ENCODE measurements around the gene IRF4. TPM values are rescaled to one million over a fixed set of nuclear protein-coding genes. Genes with fewer than 3 reads are reported as not detected.

Gene IRF4
- total RNA-seq, 2 experiments from 2014 or later: 16.9 to 20.8 TPM

DNA sequence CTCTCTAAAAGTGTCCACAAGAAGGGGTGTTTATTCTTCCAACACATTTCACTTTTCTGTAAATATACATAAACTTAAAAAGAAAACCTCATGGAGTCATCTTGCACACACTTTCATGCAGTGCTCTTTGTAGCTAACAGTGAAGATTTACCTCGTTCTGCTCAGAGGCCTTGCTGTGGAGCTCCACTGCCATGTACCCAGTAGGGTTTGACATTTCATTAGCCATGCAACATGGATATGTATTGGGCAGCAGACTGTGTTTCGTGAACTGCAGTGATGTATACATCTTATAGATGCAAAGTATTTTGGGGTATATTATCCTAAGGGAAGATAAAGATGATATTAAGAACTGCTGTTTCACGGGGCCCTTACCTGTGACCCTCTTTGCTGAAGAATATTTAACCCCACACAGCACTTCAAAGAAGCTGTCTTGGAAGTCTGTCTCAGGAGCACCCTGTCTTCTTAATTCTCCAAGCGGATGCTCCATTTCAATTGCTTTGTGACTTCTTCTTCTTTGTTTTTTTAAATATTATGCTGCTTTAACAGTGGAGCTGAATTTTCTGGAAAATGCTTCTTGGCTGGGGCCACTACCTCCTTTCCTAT, 17.9 kb downstream of the IRF4 start:
- ATAC-seq (ENCODE audit: poor library complexity): no peak
- ChIA-PET CTCF (interaction anchor here (1.2 kb wide), 1 partner anchor 11 kb away, joined by 3 read pairs; no protein-coding TSS in a partner anchor), POLR2A (interaction anchor here (0.8 kb wide), 1 partner anchor 12 kb away, joined by 3 read pairs; no protein-coding TSS in a partner anchor)
- no peak overlapping the region for H3K27ac ChIP-seq (ENCODE audit: low read depth in 1 of 2, low read length in 2 of 2)
- no peaks in the 10 kb centered on the region for H3K27me3 ChIP-seq (ENCODE audit: control insufficient read depth in 1 of 2, insufficient read depth in 2 of 2, low read length in 2 of 2)
- TF ChIP-seq, protein P1, sequence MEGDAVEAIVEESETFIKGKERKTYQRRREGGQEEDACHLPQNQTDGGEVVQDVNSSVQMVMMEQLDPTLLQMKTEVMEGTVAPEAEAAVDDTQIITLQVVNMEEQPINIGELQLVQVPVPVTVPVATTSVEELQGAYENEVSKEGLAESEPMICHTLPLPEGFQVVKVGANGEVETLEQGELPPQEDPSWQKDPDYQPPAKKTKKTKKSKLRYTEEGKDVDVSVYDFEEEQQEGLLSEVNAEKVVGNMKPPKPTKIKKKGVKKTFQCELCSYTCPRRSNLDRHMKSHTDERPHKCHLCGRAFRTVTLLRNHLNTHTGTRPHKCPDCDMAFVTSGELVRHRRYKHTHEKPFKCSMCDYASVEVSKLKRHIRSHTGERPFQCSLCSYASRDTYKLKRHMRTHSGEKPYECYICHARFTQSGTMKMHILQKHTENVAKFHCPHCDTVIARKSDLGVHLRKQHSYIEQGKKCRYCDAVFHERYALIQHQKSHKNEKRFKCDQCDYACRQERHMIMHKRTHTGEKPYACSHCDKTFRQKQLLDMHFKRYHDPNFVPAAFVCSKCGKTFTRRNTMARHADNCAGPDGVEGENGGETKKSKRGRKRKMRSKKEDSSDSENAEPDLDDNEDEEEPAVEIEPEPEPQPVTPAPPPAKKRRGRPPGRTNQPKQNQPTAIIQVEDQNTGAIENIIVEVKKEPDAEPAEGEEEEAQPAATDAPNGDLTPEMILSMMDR (IDR thresholded peaks at IDR 0.05): no peak
- H3K4me1 ChIP-seq (ENCODE audit: insufficient read depth, low read length): peaks cover 7% of the 10 kb centered on the region
- H3K36me3 ChIP-seq (ENCODE audit: insufficient read depth, low read length): peaks cover 21% of the 10 kb centered on the region
- peaks cover 0 to 2% of the 10 kb centered on the region in 2 experiments for H3K9me3 ChIP-seq (ENCODE audit: control insufficient read depth in 1 of 2, insufficient read depth in 1 of 2, low read length in 2 of 2)
- H3K4me3 ChIP-seq (ENCODE audit: low read length): no peak overlapping the region
- Mint-ChIP-seq H3K27ac (no peak overlapping the region), H3K4me3 (no peak overlapping the region), H3K36me3 (ENCODE audit: low read depth) (peaks cover 46% of the 10 kb centered on the region), H3K27me3 (no peaks in the 10 kb centered on the region), H3K4me1 (ENCODE audit: low read depth) (peaks cover 12% of the 10 kb centered on the region), H3K9me3 (no peaks in the 10 kb centered on the region)
- intact Hi-C loops (cut with DNase I, micrococcal nuclease): loop anchor here (5.0 to 10.0 kb wide), 2 partner anchors 222 to 295 kb away; no protein-coding TSS in a partner anchor
- no peak for DNase-seq

GRCh38 chr6:410555-411395, 19.2 kb downstream of the IRF4 start:
- Histone ChIP-seq H3K4me1 (ENCODE audit: insufficient read depth, low read length) (no peaks in the 10 kb centered on the region), H3K27ac (ENCODE audit: low read depth in 1 of 2, low read length in 2 of 2) (no peak overlapping the region), H3K27me3 (ENCODE audit: control insufficient read depth in 1 of 2, insufficient read depth in 2 of 2, low read length in 2 of 2) (no peaks in the 10 kb centered on the region), H3K36me3 (ENCODE audit: insufficient read depth, low read length) (peaks cover 21% of the 10 kb centered on the region), H3K9me3 (ENCODE audit: control insufficient read depth in 1 of 2, insufficient read depth in 1 of 2, low read length in 2 of 2) (peaks cover 0 to 15% of the 10 kb centered on the region in 2 experiments), H3K4me3 (ENCODE audit: low read length) (no peak overlapping the region)
- Mint-ChIP-seq H3K4me3 (no peak overlapping the region), H3K4me1 (ENCODE audit: low read depth) (peaks cover 2% of the 10 kb centered on the region), H3K27ac (no peak overlapping the region), H3K36me3 (ENCODE audit: low read depth) (peaks cover 50% of the 10 kb centered on the region), H3K9me3 (no peaks in the 10 kb centered on the region), H3K27me3 (no peaks in the 10 kb centered on the region)
- intact Hi-C loops (cut with DNase I, micrococcal nuclease): no loop called here
- POLR2A ChIA-PET: no interaction called here
- TF ChIP-seq, protein P1 (IDR thresholded peaks at IDR 0.05): no peak
- ATAC-seq (ENCODE audit: poor library complexity) (no peak), DNase-seq (no peak)
- CTCF ChIA-PET: interaction anchor here (1.1 kb wide), 1 partner anchor 34 kb away, joined by 4 read pairs; no protein-coding TSS in a partner anchor

DNA sequence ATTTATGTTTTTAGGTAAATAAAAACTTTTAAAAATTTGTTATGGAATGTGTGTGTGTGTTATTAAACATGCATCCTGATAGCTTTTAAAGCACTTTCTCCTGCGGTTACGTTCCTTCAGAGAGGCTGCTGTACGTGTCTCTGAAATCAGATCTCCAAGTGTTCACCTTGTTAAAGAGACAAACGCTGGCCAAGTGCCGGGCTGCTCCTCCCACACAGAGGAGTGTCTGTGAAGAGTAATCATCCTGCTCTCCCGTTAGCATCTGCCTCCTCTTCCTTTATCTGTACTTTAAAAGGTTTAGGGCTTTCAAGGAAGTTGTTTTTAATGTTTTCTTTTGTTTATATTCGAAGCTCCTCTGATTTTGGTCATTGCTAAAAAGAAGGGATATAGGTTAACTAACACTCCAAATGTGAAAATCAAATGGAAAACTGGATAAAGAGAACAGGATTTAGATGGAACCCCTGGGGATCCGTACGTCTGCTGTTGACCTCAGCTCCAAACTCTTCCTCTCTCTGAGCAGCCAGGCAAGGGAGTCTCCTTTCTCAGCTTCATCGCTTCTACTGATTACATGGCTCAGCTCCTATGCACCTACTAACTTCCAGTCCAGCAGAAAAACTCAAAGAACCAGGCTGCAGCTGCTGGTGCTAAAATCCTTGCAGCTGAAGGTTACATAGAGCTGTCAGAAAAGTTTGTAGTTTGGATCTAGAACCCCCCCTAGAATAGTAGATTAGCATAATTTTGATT, 20.0 kb downstream of the IRF4 start:
- H3K4me1 ChIP-seq (ENCODE audit: insufficient read depth, low read length): no peaks in the 10 kb centered on the region
- ChIA-PET POLR2A (no interaction called here), CTCF (interaction anchor here (1.1 kb wide), 1 partner anchor 34 kb away, joined by 4 read pairs; no protein-coding TSS in a partner anchor)
- peaks cover 21% of the 10 kb centered on the region for H3K36me3 ChIP-seq (ENCODE audit: insufficient read depth, low read length)
- H3K27ac ChIP-seq (ENCODE audit: low read depth in 1 of 2, low read length in 2 of 2): no peak overlapping the region
- Mint-ChIP-seq H3K36me3 (ENCODE audit: low read depth) (peaks cover 48% of the 10 kb centered on the region), H3K27ac (no peak overlapping the region), H3K27me3 (no peaks in the 10 kb centered on the region), H3K4me3 (no peak overlapping the region), H3K4me1 (ENCODE audit: low read depth) (no peaks in the 10 kb centered on the region), H3K9me3 (peaks cover 2% of the 10 kb centered on the region)
- no peaks in the 10 kb centered on the region for H3K27me3 ChIP-seq (ENCODE audit: control insufficient read depth in 1 of 2, insufficient read depth in 2 of 2, low read length in 2 of 2)
- peaks cover 0 to 17% of the 10 kb centered on the region in 2 experiments for H3K9me3 ChIP-seq (ENCODE audit: control insufficient read depth in 1 of 2, insufficient read depth in 1 of 2, low read length in 2 of 2)
- intact Hi-C loops (cut with DNase I, micrococcal nuclease): no loop called here
- DNase-seq (no peak), ATAC-seq (ENCODE audit: poor library complexity) (no peak)
- TF ChIP-seq, protein P1 (IDR thresholded peaks at IDR 0.05): no peak
- no peak overlapping the region for H3K4me3 ChIP-seq (ENCODE audit: low read length)
